ENCODE results near the gene SKOR1. TPM values are rescaled to one million over a fixed set of nuclear protein-coding genes. Genes with fewer than 3 reads are reported as not detected.

SKOR1 gene
- total RNA-seq, 2 donors from 2014 or later, result 0.78 to 3.5 TPM

- Histone ChIP-seq H3K27me3 (replicated peaks; ENCODE audit: insufficient read depth) (no peaks in the 10 kb centered on the region), H3K36me3 (no peaks in the 10 kb centered on the region)
Measured at GRCh38 chr15:67878712-67879206, 53.5 kb downstream of the SKOR1 start.

DNA sequence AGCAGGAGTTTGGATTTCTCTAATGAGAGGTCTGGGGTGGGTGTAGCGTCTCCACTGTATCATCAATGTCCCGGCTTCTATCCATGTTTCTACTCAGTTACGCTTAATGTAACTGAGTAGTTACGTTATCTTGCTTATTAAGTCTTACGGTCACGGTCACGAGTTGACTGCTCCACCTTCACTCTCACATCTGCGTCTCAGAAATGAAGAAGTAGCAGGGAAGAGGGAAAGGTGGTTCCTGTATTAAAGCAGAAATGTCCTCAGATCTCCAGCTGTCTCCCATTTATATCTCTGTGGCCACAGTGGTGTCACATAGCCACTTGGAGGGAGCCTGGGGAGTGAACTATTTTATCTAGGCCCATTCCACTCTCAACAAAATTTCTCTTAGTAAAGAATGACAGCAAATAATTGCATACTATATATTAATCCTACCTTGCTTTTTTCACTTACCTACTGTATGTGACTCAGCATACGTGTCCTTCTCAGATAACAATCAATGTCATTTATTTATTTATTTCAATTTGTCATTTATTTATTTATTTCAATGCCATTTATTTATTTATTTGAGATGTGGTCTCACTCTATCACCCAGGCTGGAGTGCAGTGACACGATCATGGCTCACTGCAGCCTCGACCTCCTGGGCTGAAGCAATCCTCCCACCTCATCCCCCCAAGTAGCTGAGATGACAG, 54.3 kb downstream of the SKOR1 start:
- Histone ChIP-seq H3K4me3 (no peak overlapping the region), H3K36me3 (no peaks in the 10 kb centered on the region), H3K27ac (no peak overlapping the region), H3K4me1 (ENCODE audit: control insufficient read depth in 1 of 2, low read depth in 2 of 2) (peaks cover 0 to 17% of the 10 kb centered on the region in 2 donors), H3K9me3 (no peaks in the 10 kb centered on the region), H3K27me3 (replicated peaks; ENCODE audit: insufficient read depth) (no peaks in the 10 kb centered on the region)
- no peak for DNase-seq (ENCODE audit: low spot score)
- TF ChIP-seq CTCF (IDR thresholded peaks at IDR 0.05), result no peak
- no peak for ATAC-seq (ENCODE audit: insufficient number of reproducible peaks, low FRiP score, low read depth)

More at GRCh38 chr15:67878712-67879206, 53.5 kb downstream of the SKOR1 start:
- no peak for TF ChIP-seq CTCF (IDR thresholded peaks at IDR 0.05)
- no peak for DNase-seq (ENCODE audit: low spot score)
- Histone ChIP-seq H3K27ac (no peak overlapping the region), H3K4me1 (ENCODE audit: control insufficient read depth in 1 of 2, low read depth in 2 of 2) (peaks cover 0 to 10% of the 10 kb centered on the region in 2 donors), H3K9me3 (peaks cover under 1% of the 10 kb centered on the region), H3K4me3 (no peak overlapping the region)
- ATAC-seq (ENCODE audit: insufficient number of reproducible peaks, low FRiP score, low read depth), result no peak

GRCh38 chr15:67880651-67881182, 55.4 kb downstream of the SKOR1 start:
- TF ChIP-seq CTCF (IDR thresholded peaks at IDR 0.05), result no peak
- H3K27me3 ChIP-seq (replicated peaks; ENCODE audit: insufficient read depth), result no peaks in the 10 kb centered on the region
- no peak overlapping the region for H3K4me3 ChIP-seq
- H3K4me1 ChIP-seq (ENCODE audit: control insufficient read depth in 1 of 2, low read depth in 2 of 2), result peaks cover 0 to 25% of the 10 kb centered on the region in 2 donors
- no peaks in the 10 kb centered on the region for H3K9me3 ChIP-seq
- no peak overlapping the region for H3K27ac ChIP-seq
- no peak for ATAC-seq (ENCODE audit: insufficient number of reproducible peaks, low FRiP score, low read depth)
- no peak for DNase-seq (ENCODE audit: low spot score)
- H3K36me3 ChIP-seq, result no peaks in the 10 kb centered on the region

DNA sequence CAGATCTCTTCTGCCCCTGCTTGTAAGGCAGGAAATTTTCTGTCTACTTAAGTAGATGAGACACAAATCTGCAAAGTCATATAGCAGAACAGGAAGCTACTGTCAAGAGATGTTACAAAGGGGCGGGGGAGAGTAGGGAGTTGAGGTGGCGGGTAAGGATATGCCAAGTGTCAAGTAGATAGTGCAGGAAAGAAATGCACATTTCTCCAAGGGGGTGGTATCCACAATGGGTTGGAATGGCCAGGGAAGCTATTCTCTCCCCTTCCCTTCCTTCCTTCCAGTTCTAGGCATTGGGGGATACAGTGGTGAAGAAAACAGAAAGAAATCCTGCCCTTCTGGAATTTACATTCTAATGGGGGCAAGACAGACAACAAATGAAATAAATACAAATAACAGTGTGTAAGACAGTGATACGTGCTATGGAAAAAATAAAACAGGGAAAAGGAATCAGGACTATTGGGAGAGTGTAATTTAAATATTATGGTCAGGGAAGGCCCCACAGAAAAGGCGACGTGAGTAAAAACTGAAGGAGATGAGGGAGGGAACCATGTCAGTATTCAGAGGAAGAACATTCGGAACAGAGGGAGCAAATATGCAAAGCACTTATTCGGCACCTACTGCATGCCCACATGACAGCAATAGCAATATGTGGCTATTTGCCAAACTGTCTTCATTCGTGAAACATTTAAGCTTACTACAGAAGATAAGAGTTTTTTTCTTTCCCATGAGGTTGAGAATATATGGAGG, 57.4 kb downstream of the SKOR1 start:
- H3K27ac ChIP-seq, result no peak overlapping the region
- no peaks in the 10 kb centered on the region for H3K9me3 ChIP-seq
- ATAC-seq (ENCODE audit: insufficient number of reproducible peaks, low FRiP score, low read depth) (no peak), DNase-seq (ENCODE audit: low spot score) (no peak)
- peaks cover 0 to 28% of the 10 kb centered on the region in 2 donors for H3K4me1 ChIP-seq (ENCODE audit: control insufficient read depth in 1 of 2, low read depth in 2 of 2)
- H3K4me3 ChIP-seq, result no peak overlapping the region
- no peak for TF ChIP-seq CTCF (IDR thresholded peaks at IDR 0.05)
- H3K27me3 ChIP-seq (replicated peaks; ENCODE audit: insufficient read depth), result no peaks in the 10 kb centered on the region
- H3K36me3 ChIP-seq, result no peaks in the 10 kb centered on the region

GRCh38 chr15:67883234-67883773, 58.0 kb downstream of the SKOR1 start:
- no peak overlapping the region for H3K4me3 ChIP-seq
- ATAC-seq (ENCODE audit: insufficient number of reproducible peaks, low FRiP score, low read depth) (no peak), DNase-seq (ENCODE audit: low spot score) (no peak)
- H3K4me1 ChIP-seq (ENCODE audit: control insufficient read depth in 1 of 2, low read depth in 2 of 2), result peaks cover 0 to 28% of the 10 kb centered on the region in 2 donors
- no peaks in the 10 kb centered on the region for H3K9me3 ChIP-seq
- H3K27me3 ChIP-seq (replicated peaks; ENCODE audit: insufficient read depth), result no peaks in the 10 kb centered on the region
- no peak for TF ChIP-seq CTCF (IDR thresholded peaks at IDR 0.05)
- H3K36me3 ChIP-seq, result no peaks in the 10 kb centered on the region
- H3K27ac ChIP-seq, result peak overlapping the region in 1 of 2 donors; percentile 1

Measured in thoracic aorta (tissue), 2 donors.